ENCODE results near the gene VAMP2.

DNA sequence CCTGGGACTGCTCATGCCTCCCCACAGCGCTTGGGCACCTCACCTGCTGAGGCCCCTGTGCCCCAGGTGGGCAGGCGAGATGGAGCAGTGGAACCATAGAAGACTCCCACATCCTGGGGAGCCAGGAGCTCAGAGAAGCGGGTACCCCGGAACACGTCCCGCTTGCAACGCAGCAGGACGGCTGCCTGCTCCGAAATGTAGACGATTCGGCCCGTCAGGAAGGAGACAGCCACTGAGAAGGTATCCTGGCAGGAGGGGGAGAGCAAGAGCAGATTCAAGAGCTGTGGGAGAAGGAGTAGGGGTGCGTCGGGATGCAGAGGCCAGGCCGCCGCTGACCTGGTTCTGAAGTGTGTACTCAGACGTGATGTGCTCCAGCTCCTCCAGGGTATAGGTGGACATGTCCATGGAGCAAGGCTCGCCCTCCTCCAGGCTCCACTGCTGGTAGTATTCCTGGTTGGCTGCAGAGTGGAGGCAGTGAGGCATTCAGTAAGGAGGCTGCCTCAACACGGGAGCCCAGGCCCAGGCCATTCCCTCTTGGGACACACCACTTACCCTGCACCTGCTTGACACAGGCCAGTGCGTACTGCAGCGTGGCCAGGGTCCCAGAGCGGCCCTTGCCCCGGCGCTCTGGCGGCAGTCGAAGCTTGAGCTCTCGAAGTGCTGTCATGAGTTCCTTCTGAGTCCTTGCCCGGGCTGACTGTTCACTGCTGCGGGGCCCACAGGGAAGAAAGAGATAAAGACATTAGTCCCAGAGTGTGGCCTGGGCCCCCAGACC, 13.1 kb downstream of the VAMP2 start:
- TF ChIP-seq, protein P1, sequence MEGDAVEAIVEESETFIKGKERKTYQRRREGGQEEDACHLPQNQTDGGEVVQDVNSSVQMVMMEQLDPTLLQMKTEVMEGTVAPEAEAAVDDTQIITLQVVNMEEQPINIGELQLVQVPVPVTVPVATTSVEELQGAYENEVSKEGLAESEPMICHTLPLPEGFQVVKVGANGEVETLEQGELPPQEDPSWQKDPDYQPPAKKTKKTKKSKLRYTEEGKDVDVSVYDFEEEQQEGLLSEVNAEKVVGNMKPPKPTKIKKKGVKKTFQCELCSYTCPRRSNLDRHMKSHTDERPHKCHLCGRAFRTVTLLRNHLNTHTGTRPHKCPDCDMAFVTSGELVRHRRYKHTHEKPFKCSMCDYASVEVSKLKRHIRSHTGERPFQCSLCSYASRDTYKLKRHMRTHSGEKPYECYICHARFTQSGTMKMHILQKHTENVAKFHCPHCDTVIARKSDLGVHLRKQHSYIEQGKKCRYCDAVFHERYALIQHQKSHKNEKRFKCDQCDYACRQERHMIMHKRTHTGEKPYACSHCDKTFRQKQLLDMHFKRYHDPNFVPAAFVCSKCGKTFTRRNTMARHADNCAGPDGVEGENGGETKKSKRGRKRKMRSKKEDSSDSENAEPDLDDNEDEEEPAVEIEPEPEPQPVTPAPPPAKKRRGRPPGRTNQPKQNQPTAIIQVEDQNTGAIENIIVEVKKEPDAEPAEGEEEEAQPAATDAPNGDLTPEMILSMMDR (IDR thresholded peaks at IDR 0.05; ENCODE audit: low read depth, low read length, poor library complexity, severe bottlenecking) = no peak
- TF ChIP-seq EZH2phosphoT487 (IDR thresholded peaks at IDR 0.05; ENCODE audit: borderline replicate concordance, low read length) = no peak
